ENCODE measurements around the gene SMAD7. TPM values are rescaled to one million over a fixed set of nuclear protein-coding genes. Genes with fewer than 3 reads are reported as not detected.

The SMAD7 gene
- total RNA-seq, 4 donors from 2014 or later = 22.4 to 48.4 (median 29.3) TPM

GRCh38 chr18:48899558-48900174, 51.1 kb downstream of the SMAD7 start:
- DNase-seq = no peak
- Histone ChIP-seq H3K27ac (no peak overlapping the region), H3K36me3 (no peaks in the 10 kb centered on the region), H3K4me3 (no peak overlapping the region), H3K4me1 (peaks cover 0 to 10% of the 10 kb centered on the region in 2 donors), H3K9me3 (no peaks in the 10 kb centered on the region), H3K27me3 (no peaks in the 10 kb centered on the region)
- TF ChIP-seq CTCF (IDR thresholded peaks at IDR 0.05) (no peak), POLR2A (IDR thresholded peaks at IDR 0.05) (no peak)
- intact Hi-C loops (cut with DNase I; ENCODE audit: low total_unique reads) = no loop called here

DNA sequence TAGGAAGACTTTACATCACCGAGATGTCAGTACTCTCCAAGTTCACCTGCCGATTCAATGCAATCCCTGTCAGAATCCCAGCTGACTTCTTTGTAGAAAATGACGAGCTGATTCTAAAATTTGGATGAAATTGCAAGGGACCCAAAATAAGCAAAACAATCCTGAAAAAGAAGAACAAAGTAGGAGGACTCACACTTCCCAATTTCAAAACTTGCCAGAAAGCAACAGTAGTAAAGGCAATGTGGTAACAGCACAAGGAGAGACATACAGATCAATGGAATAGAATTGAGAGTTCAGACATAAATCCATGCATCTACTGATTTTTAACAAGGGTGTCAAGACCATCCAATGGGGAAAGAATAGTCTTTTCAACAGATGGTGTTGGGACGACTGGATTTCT, 52.2 kb downstream of the SMAD7 start:
- H3K4me3 ChIP-seq = no peak overlapping the region
- peaks cover 0 to 10% of the 10 kb centered on the region in 2 donors for H3K4me1 ChIP-seq
- no peaks in the 10 kb centered on the region for H3K9me3 ChIP-seq
- no peaks in the 10 kb centered on the region for H3K36me3 ChIP-seq
- intact Hi-C loops (cut with DNase I; ENCODE audit: low total_unique reads) = no loop called here
- no peak for TF ChIP-seq POLR2A (IDR thresholded peaks at IDR 0.05)
- TF ChIP-seq CTCF (IDR thresholded peaks at IDR 0.05) = no peak
- no peaks in the 10 kb centered on the region for H3K27me3 ChIP-seq
- no peak for DNase-seq
- no peak overlapping the region for H3K27ac ChIP-seq

DNA sequence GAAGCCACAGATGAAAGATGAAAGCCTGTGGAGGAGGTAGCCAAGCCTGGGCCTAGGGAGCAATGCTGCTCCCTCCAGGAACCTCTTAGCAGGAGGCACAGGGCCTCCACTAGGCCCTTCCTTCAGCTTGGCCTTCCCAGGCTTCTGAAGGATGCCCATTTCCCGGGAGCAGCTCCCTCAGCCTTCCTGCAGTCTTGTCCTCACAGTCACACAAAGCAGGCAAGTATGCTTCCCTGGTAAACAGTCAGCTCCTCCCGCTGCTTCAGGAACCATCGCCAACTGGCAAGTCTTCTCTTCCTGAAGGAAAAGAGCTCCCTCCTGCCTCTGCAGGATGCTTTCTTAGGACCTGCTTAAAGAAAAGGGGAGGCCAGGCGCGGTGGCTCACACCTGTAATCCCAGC, 53.2 kb downstream of the SMAD7 start:
- TF ChIP-seq CTCF (IDR thresholded peaks at IDR 0.05) (no peak), POLR2A (IDR thresholded peaks at IDR 0.05) (no peak)
- no peak for DNase-seq
- no peak overlapping the region for H3K27ac ChIP-seq
- H3K27me3 ChIP-seq = no peaks in the 10 kb centered on the region
- intact Hi-C loops (cut with DNase I; ENCODE audit: low total_unique reads) = no loop called here
- H3K4me1 ChIP-seq = peaks cover 0 to 10% of the 10 kb centered on the region in 2 donors
- no peaks in the 10 kb centered on the region for H3K36me3 ChIP-seq
- H3K9me3 ChIP-seq = no peaks in the 10 kb centered on the region
- no peak overlapping the region for H3K4me3 ChIP-seq

DNA sequence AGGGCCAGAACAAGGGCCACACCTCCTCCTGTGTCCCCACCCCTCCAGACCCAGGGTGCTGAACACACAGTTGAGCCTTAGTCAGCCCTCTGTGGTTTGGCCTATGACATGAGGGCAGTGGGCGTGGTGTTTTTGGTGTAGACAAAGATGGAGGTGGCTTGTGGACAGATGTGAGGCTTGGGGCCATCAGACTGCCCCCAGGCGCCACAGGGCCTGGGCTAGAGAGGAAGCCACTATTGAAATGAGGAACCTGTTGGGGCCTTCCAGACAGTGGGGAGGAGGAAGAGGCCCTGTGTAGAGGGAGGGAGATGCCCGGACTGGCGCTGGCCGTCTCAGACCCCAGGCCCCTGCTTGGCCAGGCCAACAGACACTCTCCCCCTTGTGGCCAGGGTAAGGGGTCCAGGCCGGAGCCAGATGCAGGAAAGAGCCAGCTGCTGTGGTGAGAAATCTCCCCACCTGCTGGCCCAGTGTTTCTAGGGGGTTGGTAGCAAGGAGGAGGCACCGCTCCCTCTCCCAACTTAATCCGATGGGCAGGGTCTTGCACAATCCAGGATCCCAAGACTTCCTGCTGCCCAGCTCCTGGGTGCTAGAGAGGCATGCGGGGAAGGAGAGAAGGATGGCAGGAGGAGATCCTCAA, 53.8 kb downstream of the SMAD7 start:
- H3K4me3 ChIP-seq = no peak overlapping the region
- no peak overlapping the region for H3K27ac ChIP-seq
- peaks cover 0 to 6% of the 10 kb centered on the region in 2 donors for H3K4me1 ChIP-seq
- intact Hi-C loops (cut with DNase I; ENCODE audit: low total_unique reads) = no loop called here
- TF ChIP-seq POLR2A (IDR thresholded peaks at IDR 0.05) (no peak), CTCF (IDR thresholded peaks at IDR 0.05) (no peak)
- no peaks in the 10 kb centered on the region for H3K9me3 ChIP-seq
- H3K36me3 ChIP-seq = no peaks in the 10 kb centered on the region
- DNase-seq = no peak
- H3K27me3 ChIP-seq = no peaks in the 10 kb centered on the region

- H3K36me3 ChIP-seq = no peaks in the 10 kb centered on the region
- no peaks in the 10 kb centered on the region for H3K9me3 ChIP-seq
- no peaks in the 10 kb centered on the region for H3K27me3 ChIP-seq
- peaks cover 0 to under 1% of the 10 kb centered on the region in 2 donors for H3K4me1 ChIP-seq
- H3K4me3 ChIP-seq = no peak overlapping the region
- no peak overlapping the region for H3K27ac ChIP-seq
- intact Hi-C loops (cut with DNase I; ENCODE audit: low total_unique reads) = no loop called here
- no peak for DNase-seq
- no peak for TF ChIP-seq CTCF (IDR thresholded peaks at IDR 0.05)
- TF ChIP-seq POLR2A (IDR thresholded peaks at IDR 0.05) = no peak
Observed at GRCh38 chr18:48896326-48896874, 54.4 kb downstream of the SMAD7 start.
